SHP77 treated with DMSO at 0.1 percent for 48 hours (cell line): Measurements from ENCODE around the gene SCYL1.

Source experiments
- DNase-seq: peaks from one replicate; lab custom pipeline; 2025; lab: John Stamatoyannopoulos, UW

SCYL1 gene

GRCh38 chr11:65537296-65537597 is 12.4 kb downstream of the SCYL1 start:
- DNase-seq, result no peak

GRCh38 chr11:65537620-65538231 is 12.8 kb downstream of the SCYL1 start:
- no peak for DNase-seq

GRCh38 chr11:65538232-65538914 is 13.5 kb downstream of the SCYL1 start:
- DNase-seq, result no peak

- DNase-seq, result no peak
Measured at GRCh38 chr11:65538915-65539743, 14.2 kb downstream of the SCYL1 start.

GRCh38 chr11:65539744-65540289 is 14.9 kb downstream of the SCYL1 start:
- DNase-seq, result no peak

GRCh38 chr11:65540290-65541092 is 15.6 kb downstream of the SCYL1 start:
- peak; percentile 59 for DNase-seq

- no peak for DNase-seq
Measured at GRCh38 chr11:65541093-65541982, 16.5 kb downstream of the SCYL1 start.

- no peak for DNase-seq
Measured at GRCh38 chr11:65542738-65543390, 18.0 kb downstream of the SCYL1 start.

- no peak for DNase-seq
Measured at GRCh38 chr11:65545853-65546216, 21.0 kb downstream of the SCYL1 start.

- peak; percentile 53 for DNase-seq
Measured at GRCh38 chr11:65546217-65546958, 21.5 kb downstream of the SCYL1 start.

- no peak for DNase-seq
Measured at GRCh38 chr11:65547446-65548125, 22.7 kb downstream of the SCYL1 start.

GRCh38 chr11:65548395-65548794 is 23.5 kb downstream of the SCYL1 start:
- DNase-seq, result no peak

- no peak for DNase-seq
Measured at GRCh38 chr11:65549096-65549495, 24.2 kb downstream of the SCYL1 start.

- peak; percentile 42 for DNase-seq
Measured at GRCh38 chr11:65551572-65552387, 26.9 kb downstream of the SCYL1 start.

GRCh38 chr11:65552388-65552951 is 27.6 kb downstream of the SCYL1 start:
- no peak for DNase-seq

GRCh38 chr11:65553301-65554001 is 28.6 kb downstream of the SCYL1 start:
- peak; percentile 66 for DNase-seq

GRCh38 chr11:65554057-65554818 is 29.4 kb downstream of the SCYL1 start:
- DNase-seq, result no peak
